PC-9 (cell line): ENCODE results near the gene CTDSP1.

Experiments
- EZH2 ChIP-seq: fragments of 200-600 bp; sonication (generic); IDR thresholded peaks from 2 replicates; pipeline ENCODE4 v1.8.0; 2017; ENCODE audit warnings: antibody characterized with exemption, low read depth
- TF ChIP-seq, protein P1 (sequence below): fragments of 200-600 bp; sonication (generic); conservative IDR thresholded peaks from 2 replicates; pipeline ENCODE4 v1.6.1; 2017; ENCODE audit warnings: mixed run types, antibody characterized with exemption, mild to moderate bottlenecking, moderate library complexity

DNA sequence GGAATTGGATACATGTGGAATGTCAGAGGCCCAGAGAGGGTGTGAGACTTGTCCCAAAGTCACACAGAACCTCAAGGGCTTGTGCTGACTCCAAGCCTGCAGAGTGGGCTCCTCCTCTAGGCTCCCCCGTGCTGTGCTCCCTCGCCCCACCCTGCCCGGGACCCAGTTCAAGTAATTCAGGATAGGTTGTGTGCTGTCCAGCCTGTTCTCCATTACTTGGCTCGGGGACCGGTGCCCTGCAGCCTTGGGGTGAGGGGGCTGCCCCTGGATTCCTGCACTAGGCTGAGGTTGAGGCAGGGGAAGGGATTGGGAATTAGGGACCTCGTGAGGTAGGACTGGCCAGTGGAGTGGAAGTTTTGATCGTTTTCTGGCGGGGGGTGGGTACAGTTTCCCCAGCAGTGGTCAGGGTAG is 2.8 kb downstream of the CTDSP1 start:
- TF ChIP-seq, protein P1, sequence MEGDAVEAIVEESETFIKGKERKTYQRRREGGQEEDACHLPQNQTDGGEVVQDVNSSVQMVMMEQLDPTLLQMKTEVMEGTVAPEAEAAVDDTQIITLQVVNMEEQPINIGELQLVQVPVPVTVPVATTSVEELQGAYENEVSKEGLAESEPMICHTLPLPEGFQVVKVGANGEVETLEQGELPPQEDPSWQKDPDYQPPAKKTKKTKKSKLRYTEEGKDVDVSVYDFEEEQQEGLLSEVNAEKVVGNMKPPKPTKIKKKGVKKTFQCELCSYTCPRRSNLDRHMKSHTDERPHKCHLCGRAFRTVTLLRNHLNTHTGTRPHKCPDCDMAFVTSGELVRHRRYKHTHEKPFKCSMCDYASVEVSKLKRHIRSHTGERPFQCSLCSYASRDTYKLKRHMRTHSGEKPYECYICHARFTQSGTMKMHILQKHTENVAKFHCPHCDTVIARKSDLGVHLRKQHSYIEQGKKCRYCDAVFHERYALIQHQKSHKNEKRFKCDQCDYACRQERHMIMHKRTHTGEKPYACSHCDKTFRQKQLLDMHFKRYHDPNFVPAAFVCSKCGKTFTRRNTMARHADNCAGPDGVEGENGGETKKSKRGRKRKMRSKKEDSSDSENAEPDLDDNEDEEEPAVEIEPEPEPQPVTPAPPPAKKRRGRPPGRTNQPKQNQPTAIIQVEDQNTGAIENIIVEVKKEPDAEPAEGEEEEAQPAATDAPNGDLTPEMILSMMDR: no peak
- no peak for TF ChIP-seq EZH2
